SK-N-SH (cell line): ENCODE results near the gene ARL6. TPM values are rescaled to one million over a fixed set of nuclear protein-coding genes. Genes with fewer than 3 reads are reported as not detected.
A peak's percentile ranks its signal among the peaks of the same experiment; 100 is the strongest.

Experiments
- CTCF ChIA-PET: fragments of 300-600, 350-600 bp; formaldehyde crosslinking; extraction: SDS; loops from one replicate; lab custom pipeline; 2021; lab: Yijun Ruan, JAX
- POLR2A ChIA-PET: fragments of 350-600 bp; sonication (Branson Sonifier 250); formaldehyde crosslinking; extraction: SDS; loops from one replicate; lab custom pipeline; 2020; ENCODE audit warnings: antibody characterized with exemption, inconsistent platforms; lab: Yijun Ruan, JAX
- DNase-seq: peaks from one replicate; pipeline ENCODE4 v3.0.0; 2012
- H2AFZ ChIP-seq: fragments of 200-600 bp; sonication (generic); 2 replicates; pipeline ENCODE4 v1.8.1; 2016; ENCODE audit warnings: antibody characterized with exemption, mild to moderate bottlenecking, low read depth
- H3F3A ChIP-seq: fragments of 200-600 bp; sonication (generic); replicated peaks from 2 replicates; pipeline ENCODE3; 2016; ENCODE audit warnings: antibody characterized with exemption, mild to moderate bottlenecking; ENCODE audit not compliant: insufficient read depth
- H3K27ac ChIP-seq, 2 experiments: fragments of 200-500 bp in 1 of 2; fragments of 200-600 bp in 1 of 2; sonication (Bioruptor generic) in 1 of 2; sonication (generic), shearing (Covaris generic) in 1 of 2; 2 replicates each; pipeline versions ENCODE4 v1.5.1 to v1.6.1; 2014 to 2016; ENCODE audit warnings: low read depth in 2 of 2, inconsistent platforms in 1 of 2, low read length in 1 of 2, mild to moderate bottlenecking in 1 of 2, mixed read lengths in 1 of 2
- H3K27me3 ChIP-seq: fragments of 200-600 bp; sonication (generic), shearing (Covaris generic); 2 replicates; pipeline ENCODE4 v1.6.1; 2016; ENCODE audit warnings: mixed run types; ENCODE audit not compliant: insufficient read depth
- H3K36me3 ChIP-seq, 2 experiments: fragments of 200-500 bp in 1 of 2; fragments of 200-600 bp in 1 of 2; sonication (Bioruptor generic) in 1 of 2; sonication (generic) in 1 of 2; replicated peaks in 1 of 2; 2 replicates each; pipeline versions ENCODE3 to v1.5.1; 2014 to 2016; ENCODE audit warnings: low read length in 1 of 2, mild to moderate bottlenecking in 1 of 2; ENCODE audit not compliant: insufficient read depth in 2 of 2, control insufficient read depth in 1 of 2
- H3K4me1 ChIP-seq, 2 experiments: fragments of 200-500 bp in 1 of 2; fragments of 200-600 bp in 1 of 2; sonication (Bioruptor generic) in 1 of 2; sonication (generic), shearing (Covaris generic) in 1 of 2; 2 replicates each; pipeline versions ENCODE4 v1.5.1 to v1.6.1; 2014 to 2016; ENCODE audit warnings: low read depth in 1 of 2, low read length in 1 of 2, mixed run types in 1 of 2; ENCODE audit not compliant: insufficient read depth in 2 of 2, control insufficient read depth in 1 of 2
- H3K4me2 ChIP-seq: fragments of 200-600 bp; sonication (generic), shearing (Covaris generic); 2 replicates; pipeline ENCODE4 v1.6.1; 2017; ENCODE audit warnings: mixed run types
- H3K4me3 ChIP-seq, 2 experiments: fragments of 200-500 bp in 1 of 2; fragments of 200-600 bp in 1 of 2; sonication (Bioruptor generic) in 1 of 2; sonication (generic), shearing (Covaris generic) in 1 of 2; 2 replicates each; pipeline versions ENCODE4 v1.5.1 to v1.8.1; 2014 to 2016; ENCODE audit warnings: low read depth in 2 of 2, inconsistent platforms in 1 of 2, low read length in 1 of 2, mild to moderate bottlenecking in 1 of 2, mixed read lengths in 1 of 2, moderate library complexity in 1 of 2
- H3K79me2 ChIP-seq: fragments of 200-600 bp; sonication (generic); 2 replicates; pipeline ENCODE4 v1.8.1; 2017; ENCODE audit warnings: mild to moderate bottlenecking; ENCODE audit not compliant: insufficient read depth
- H3K9ac ChIP-seq: fragments of 200-600 bp; sonication (generic); 2 replicates; pipeline ENCODE4 v1.6.1; 2017; ENCODE audit warnings: mixed run types
- H3K9me2 ChIP-seq: fragments of 200-600 bp; sonication (generic); 2 replicates; pipeline ENCODE4 v1.6.1; 2017; ENCODE audit warnings: mixed run types
- H3K9me3 ChIP-seq: fragments of 200-600 bp; sonication (generic); 2 replicates; pipeline ENCODE4 v1.6.1; 2017; ENCODE audit warnings: mixed run types, mild to moderate bottlenecking, moderate library complexity
- H4K20me1 ChIP-seq: fragments of 200-600 bp; sonication (generic); 2 replicates; pipeline ENCODE4 v1.6.1; 2017; ENCODE audit warnings: mild to moderate bottlenecking, mixed run types; ENCODE audit not compliant: insufficient read depth
- CHD2 ChIP-seq: fragments of 150-350 bp; IDR thresholded peaks from 2 replicates; pipeline ENCODE4 v1.6.1; 2018; ENCODE audit warnings: low read length; ENCODE audit not compliant: partially characterized antibody
- ELF1 ChIP-seq: IDR thresholded peaks from 2 replicates; pipeline ENCODE4 v1.4.0; 2012
- EP300 ChIP-seq, 2 experiments: IDR thresholded peaks; 2 replicates each; pipeline versions ENCODE4 v1.4.0 to v1.6.1; 2012; ENCODE audit warnings: borderline replicate concordance in 1 of 2, low read depth in 1 of 2, low read length in 1 of 2
- EZH2phosphoT487 ChIP-seq: fragments of 200-600 bp; sonication (generic); IDR thresholded peaks from 2 replicates; pipeline ENCODE4 v1.6.1; 2017; ENCODE audit warnings: low read depth, mixed run types, mild to moderate bottlenecking, antibody characterized with exemption, moderate library complexity, borderline replicate concordance
- FOSL2 ChIP-seq: IDR thresholded peaks from 2 replicates; pipeline ENCODE4 v1.4.0; 2012; ENCODE audit warnings: low read depth, mild to moderate bottlenecking, moderate library complexity, borderline replicate concordance
- JUND ChIP-seq: IDR thresholded peaks from 2 replicates; pipeline ENCODE4 v1.4.0; 2012
- MEF2A ChIP-seq: IDR thresholded peaks from 2 replicates; pipeline ENCODE4 v1.4.0; 2012; ENCODE audit warnings: low read depth, borderline replicate concordance
- MXI1 ChIP-seq: IDR thresholded peaks from 2 replicates; pipeline ENCODE4 v1.6.1; 2012; ENCODE audit warnings: mild to moderate bottlenecking, low read depth, low read length, improper control_type of control experiment
- NFIC ChIP-seq: IDR thresholded peaks from 2 replicates; pipeline ENCODE4 v1.4.0; 2012; ENCODE audit warnings: borderline replicate concordance
- RCOR1 ChIP-seq: fragments of 150-350 bp; IDR thresholded peaks from 2 replicates; pipeline ENCODE4 v1.6.1; 2017; ENCODE audit warnings: antibody characterized with exemption, low read length
- RXRA ChIP-seq: IDR thresholded peaks from 2 replicates; pipeline ENCODE4 v1.4.0; 2012; ENCODE audit warnings: low read depth, mild to moderate bottlenecking, borderline replicate concordance
- TAF1 ChIP-seq: IDR thresholded peaks from 2 replicates; pipeline ENCODE4 v1.6.1; 2012; ENCODE audit warnings: low read depth, mild to moderate bottlenecking, low read length, moderate library complexity, borderline replicate concordance
- TCF12 ChIP-seq: IDR thresholded peaks from 2 replicates; pipeline ENCODE4 v1.4.0; 2012
- TEAD4 ChIP-seq: IDR thresholded peaks from 2 replicates; pipeline ENCODE4 v1.4.0; 2012; ENCODE audit warnings: mild to moderate bottlenecking, borderline replicate concordance; ENCODE audit not compliant: insufficient read depth
- YY1 ChIP-seq: IDR thresholded peaks from 2 replicates; pipeline ENCODE4 v1.4.0; 2012; ENCODE audit warnings: low read depth, mild to moderate bottlenecking
- WGBS: methylation state at CpG from one replicate; pipeline ENCODE4 v1.1.6; 2017; ENCODE audit warnings: low lambda C conversion rate; 5-methylcytosine and 5-hydroxymethylcytosine counted together
- polyA plus RNA-seq, 3 experiments: library from polyadenylated mRNA; depleted of rRNA; stranded (reverse); fragments of >200 nt; gene quantifications; 2 replicates each; pipeline ENCODE4 v1.2.3, GENCODE V29; 2012
- TF ChIP-seq, protein P1 (sequence below): fragments of 150-350 bp; IDR thresholded peaks from 2 replicates; pipeline ENCODE4 v1.6.1; 2017; ENCODE audit warnings: antibody characterized with exemption, low read length, low read depth, borderline replicate concordance
- TF ChIP-seq, protein P2 (sequence below): IDR thresholded peaks from 2 replicates; pipeline ENCODE4 v1.4.0; 2012; ENCODE audit warnings: low read depth, borderline replicate concordance
- TF ChIP-seq, protein P3 (sequence below): IDR thresholded peaks from 2 replicates; pipeline ENCODE4 v1.6.1; 2012; ENCODE audit warnings: mild to moderate bottlenecking, low read depth, low read length, moderate library complexity
- TF ChIP-seq, protein P4 (sequence below): IDR thresholded peaks from 2 replicates; pipeline ENCODE4 v1.4.0; 2012; ENCODE audit warnings: low read depth, borderline replicate concordance

ARL6 gene
- polyA plus RNA-seq, 1 of the 3 experiments (the other 2 are of a cell fraction), result 2.6 TPM

DNA sequence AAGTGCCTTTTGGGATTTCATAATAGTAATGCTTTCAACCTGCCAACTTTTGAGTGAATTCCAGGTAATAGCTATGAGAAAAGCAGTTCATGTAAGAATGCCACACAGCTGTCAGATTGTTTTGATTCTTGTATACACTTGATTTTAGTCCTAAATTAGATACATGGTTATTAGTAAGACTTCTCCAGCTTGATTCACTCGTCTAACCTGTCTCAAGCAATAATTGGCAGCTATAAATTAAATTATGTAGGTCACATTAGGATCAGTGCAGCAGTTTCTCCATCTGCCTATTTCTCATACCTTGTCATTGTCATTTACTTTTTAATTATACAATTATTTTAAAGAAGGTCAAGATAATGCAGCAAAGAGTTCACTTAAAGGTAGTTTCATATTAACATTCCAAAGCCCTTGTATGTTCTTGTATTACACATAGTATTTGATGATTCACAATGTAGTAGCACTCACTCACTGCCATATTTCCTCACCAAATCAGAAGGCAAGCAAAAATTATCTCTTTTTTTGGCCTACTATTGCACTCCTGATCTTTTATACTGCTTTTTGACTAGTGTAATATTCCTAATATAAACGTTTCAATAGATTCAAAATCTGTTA is 46.3 kb downstream of the ARL6 start:
- H3K4me1 ChIP-seq, result no peaks in the 10 kb centered on the region
- no peaks in the 10 kb centered on the region for H3K36me3 ChIP-seq
- no peak overlapping the region for H3K9ac ChIP-seq
- no peak overlapping the region for H3K4me3 ChIP-seq
- no peaks in the 10 kb centered on the region for H4K20me1 ChIP-seq
- CTCF ChIA-PET, result interaction anchor here (2.9 kb wide), 1 partner anchor 212 kb away, joined by 8 read pairs; no protein-coding TSS in a partner anchor
- no peak overlapping the region for H3K4me2 ChIP-seq
- H3K9me3 ChIP-seq, result no peaks in the 10 kb centered on the region
- TF ChIP-seq FOSL2, result peak; percentile 30; the same call in 1 of the 2 replicates
- TF ChIP-seq, protein P1, sequence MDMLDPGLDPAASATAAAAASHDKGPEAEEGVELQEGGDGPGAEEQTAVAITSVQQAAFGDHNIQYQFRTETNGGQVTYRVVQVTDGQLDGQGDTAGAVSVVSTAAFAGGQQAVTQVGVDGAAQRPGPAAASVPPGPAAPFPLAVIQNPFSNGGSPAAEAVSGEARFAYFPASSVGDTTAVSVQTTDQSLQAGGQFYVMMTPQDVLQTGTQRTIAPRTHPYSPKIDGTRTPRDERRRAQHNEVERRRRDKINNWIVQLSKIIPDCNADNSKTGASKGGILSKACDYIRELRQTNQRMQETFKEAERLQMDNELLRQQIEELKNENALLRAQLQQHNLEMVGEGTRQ, result no peak
- no peak for TF ChIP-seq CHD2
- no peak for TF ChIP-seq MXI1
- TF ChIP-seq NFIC, result no peak
- no peak for TF ChIP-seq ELF1
- no peak for TF ChIP-seq TCF12
- no peaks in the 10 kb centered on the region for H3K27me3 ChIP-seq
- H3F3A ChIP-seq, result no peaks in the 10 kb centered on the region
- H3K79me2 ChIP-seq, result no peaks in the 10 kb centered on the region
- POLR2A ChIA-PET, result no interaction called here
- H3K9me2 ChIP-seq, result no peaks in the 10 kb centered on the region; the same call in 1 of the 2 replicates
- 40% methylated on average over 2 of the region's 2 CpGs for WGBS
- DNase-seq, result no peak
- no peak overlapping the region for H2AFZ ChIP-seq
- H3K27ac ChIP-seq, result no peak overlapping the region

DNA sequence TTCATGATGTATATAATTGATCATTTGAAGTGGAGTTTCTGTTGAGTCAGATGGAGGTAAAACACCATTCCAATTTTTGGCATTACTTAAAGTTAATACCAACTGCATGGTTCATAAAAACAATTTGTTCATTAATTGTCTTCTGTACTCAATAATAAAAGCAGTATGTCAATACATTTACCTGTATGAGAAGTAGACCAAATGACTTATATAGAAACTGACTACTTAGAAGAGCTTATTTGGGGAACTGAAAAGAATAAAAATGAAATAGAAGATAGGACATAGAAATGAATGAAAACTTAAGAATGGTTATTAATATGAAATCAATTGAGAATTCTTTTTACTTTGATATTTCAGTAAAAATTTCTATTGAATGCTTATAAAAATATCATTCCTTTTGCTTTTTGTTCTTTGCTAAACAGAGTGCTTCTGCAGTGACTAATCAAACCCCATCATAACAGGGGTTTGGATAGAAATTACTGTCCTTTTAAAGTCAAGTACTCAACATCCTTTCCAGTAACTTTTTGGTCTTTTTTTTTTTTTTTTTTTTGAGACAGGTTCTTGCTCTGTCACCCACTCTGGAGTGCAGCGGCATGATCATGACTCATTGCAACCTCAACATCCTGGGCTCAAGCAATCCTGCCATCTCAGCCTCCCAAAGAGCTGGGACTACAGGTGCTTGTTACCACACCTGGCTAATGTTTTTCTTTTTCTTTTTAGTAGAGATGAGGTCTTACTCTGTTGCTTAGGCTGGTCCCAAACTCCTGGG is 50.8 kb downstream of the ARL6 start:
- Histone ChIP-seq H3K9ac (no peak overlapping the region), H3K79me2 (no peaks in the 10 kb centered on the region), H3K27me3 (no peaks in the 10 kb centered on the region; the same call in 1 of the 2 replicates), H3K4me1 (peaks cover 0 to 3% of the 10 kb centered on the region in 2 experiments; a peak in 2 of 4 replicates), H3F3A (no peaks in the 10 kb centered on the region)
- no peak for TF ChIP-seq FOSL2
- no peak for TF ChIP-seq MEF2A
- TF ChIP-seq TEAD4, result no peak
- no peak for TF ChIP-seq EZH2phosphoT487
- no peak for TF ChIP-seq TCF12
- no peak for TF ChIP-seq ELF1
- no peak for TF ChIP-seq RCOR1
- no peak for TF ChIP-seq YY1
- TF ChIP-seq TAF1, result no peak
- TF ChIP-seq, protein P2, sequence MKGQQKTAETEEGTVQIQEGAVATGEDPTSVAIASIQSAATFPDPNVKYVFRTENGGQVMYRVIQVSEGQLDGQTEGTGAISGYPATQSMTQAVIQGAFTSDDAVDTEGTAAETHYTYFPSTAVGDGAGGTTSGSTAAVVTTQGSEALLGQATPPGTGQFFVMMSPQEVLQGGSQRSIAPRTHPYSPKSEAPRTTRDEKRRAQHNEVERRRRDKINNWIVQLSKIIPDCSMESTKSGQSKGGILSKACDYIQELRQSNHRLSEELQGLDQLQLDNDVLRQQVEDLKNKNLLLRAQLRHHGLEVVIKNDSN, result no peak
- TF ChIP-seq, protein P3, sequence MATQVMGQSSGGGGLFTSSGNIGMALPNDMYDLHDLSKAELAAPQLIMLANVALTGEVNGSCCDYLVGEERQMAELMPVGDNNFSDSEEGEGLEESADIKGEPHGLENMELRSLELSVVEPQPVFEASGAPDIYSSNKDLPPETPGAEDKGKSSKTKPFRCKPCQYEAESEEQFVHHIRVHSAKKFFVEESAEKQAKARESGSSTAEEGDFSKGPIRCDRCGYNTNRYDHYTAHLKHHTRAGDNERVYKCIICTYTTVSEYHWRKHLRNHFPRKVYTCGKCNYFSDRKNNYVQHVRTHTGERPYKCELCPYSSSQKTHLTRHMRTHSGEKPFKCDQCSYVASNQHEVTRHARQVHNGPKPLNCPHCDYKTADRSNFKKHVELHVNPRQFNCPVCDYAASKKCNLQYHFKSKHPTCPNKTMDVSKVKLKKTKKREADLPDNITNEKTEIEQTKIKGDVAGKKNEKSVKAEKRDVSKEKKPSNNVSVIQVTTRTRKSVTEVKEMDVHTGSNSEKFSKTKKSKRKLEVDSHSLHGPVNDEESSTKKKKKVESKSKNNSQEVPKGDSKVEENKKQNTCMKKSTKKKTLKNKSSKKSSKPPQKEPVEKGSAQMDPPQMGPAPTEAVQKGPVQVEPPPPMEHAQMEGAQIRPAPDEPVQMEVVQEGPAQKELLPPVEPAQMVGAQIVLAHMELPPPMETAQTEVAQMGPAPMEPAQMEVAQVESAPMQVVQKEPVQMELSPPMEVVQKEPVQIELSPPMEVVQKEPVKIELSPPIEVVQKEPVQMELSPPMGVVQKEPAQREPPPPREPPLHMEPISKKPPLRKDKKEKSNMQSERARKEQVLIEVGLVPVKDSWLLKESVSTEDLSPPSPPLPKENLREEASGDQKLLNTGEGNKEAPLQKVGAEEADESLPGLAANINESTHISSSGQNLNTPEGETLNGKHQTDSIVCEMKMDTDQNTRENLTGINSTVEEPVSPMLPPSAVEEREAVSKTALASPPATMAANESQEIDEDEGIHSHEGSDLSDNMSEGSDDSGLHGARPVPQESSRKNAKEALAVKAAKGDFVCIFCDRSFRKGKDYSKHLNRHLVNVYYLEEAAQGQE, result no peak
- TF ChIP-seq, protein P4, sequence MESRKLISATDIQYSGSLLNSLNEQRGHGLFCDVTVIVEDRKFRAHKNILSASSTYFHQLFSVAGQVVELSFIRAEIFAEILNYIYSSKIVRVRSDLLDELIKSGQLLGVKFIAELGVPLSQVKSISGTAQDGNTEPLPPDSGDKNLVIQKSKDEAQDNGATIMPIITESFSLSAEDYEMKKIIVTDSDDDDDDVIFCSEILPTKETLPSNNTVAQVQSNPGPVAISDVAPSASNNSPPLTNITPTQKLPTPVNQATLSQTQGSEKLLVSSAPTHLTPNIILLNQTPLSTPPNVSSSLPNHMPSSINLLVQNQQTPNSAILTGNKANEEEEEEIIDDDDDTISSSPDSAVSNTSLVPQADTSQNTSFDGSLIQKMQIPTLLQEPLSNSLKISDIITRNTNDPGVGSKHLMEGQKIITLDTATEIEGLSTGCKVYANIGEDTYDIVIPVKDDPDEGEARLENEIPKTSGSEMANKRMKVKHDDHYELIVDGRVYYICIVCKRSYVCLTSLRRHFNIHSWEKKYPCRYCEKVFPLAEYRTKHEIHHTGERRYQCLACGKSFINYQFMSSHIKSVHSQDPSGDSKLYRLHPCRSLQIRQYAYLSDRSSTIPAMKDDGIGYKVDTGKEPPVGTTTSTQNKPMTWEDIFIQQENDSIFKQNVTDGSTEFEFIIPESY, result no peak
- no peak for TF ChIP-seq JUND
- TF ChIP-seq EP300 (IDR thresholded peaks at IDR 0.05; ENCODE audit: borderline replicate concordance in 1 of 2, low read depth in 1 of 2, low read length in 1 of 2), result no peak
- no peak for TF ChIP-seq RXRA
- TF ChIP-seq, all 33 proteins: peak for 0
- ChIA-PET CTCF (interaction anchor here (1.0 to 1.8 kb wide), 3 partner anchors 14 to 208 kb away, joined by 3 to 6 read pairs (median 3); no protein-coding TSS in a partner anchor), POLR2A (no interaction called here)
- Histone ChIP-seq H3K4me3 (no peak overlapping the region), H3K9me2 (no peaks in the 10 kb centered on the region), H3K36me3 (no peaks in the 10 kb centered on the region), H4K20me1 (no peaks in the 10 kb centered on the region), H3K9me3 (no peaks in the 10 kb centered on the region), H3K27ac (no peak overlapping the region), H3K4me2 (no peak overlapping the region), H2AFZ (no peak overlapping the region)
- DNase-seq, result no peak
- WGBS, result 19% methylated on average over 1 of the region's 1 CpG
